UCSD-AML1 (cell line): ENCODE data around the gene MAP3K21.

ENCODE experiments used
- DNase-seq: peaks from one replicate; lab custom pipeline; 2025; ENCODE audit not compliant: unreplicated experiment; lab: John Stamatoyannopoulos, UW

The MAP3K21 gene

DNA sequence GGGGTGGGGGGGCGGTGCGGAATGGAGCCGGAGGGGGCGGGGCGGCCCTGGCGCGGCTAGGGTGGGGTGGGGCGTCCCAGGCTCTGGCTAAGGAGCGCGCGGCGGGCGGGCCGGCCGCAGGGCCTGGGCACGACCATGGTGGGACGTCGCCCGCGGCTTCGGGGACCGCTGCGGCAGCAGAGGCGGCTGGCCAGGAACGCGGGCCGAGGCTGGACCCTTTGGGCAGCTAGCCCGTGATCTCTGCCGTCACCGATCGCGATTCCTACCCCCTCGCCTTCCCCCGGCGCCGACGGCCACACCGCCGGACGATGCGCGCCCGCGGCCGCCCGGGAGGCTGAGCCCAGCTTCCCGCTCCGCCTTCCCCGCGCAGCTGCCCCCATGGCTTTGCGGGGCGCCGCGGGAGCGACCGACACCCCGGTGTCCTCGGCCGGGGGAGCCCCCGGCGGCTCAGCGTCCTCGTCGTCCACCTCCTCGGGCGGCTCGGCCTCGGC, at the start of gene MAP3K21:
TSS of gene MAP3K21 (plus strand) at position 74 of the 491 bp plus-strand sequence. CDS start at position 379, 305 bp downstream.
- DNase-seq = no peak

DNA sequence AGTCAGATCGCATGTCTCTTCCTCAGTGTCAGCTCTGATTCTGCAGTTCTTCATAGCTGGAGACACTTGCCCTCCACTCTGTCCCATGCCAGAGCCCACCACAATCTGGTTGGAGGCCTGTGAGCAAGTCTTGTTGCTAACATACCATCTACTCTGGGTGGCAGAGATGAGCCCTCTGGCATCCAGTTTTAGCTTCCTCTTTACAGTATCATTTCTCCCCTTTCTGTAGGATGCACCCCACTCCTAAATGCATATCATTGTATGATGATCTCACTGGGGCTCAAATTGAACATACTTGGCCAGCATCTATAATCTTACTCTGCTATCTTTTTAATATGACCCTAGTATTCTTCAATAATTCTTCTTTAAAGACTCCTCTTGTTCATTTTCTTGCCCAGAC, 48.9 kb upstream of the MAP3K21 start:
- DNase-seq = no peak

DNA sequence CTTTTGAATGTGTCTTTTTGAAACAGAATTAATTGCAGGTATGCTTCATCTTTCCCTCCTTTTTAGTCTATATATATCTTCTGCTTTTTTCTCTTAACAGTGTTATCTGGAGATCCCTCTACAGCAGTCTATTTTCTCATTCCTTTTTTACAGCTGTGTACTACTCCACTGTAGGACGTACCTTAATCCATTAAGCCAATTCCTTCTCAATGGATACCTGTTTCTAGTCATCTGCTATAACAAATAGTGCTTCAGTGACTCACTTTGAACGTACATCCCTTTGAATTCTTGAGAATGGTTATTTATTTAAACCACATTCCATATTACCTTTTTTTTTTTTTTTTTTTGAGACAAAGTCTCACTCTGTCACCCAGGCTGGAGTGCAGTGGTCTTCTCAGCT, 47.6 kb upstream of the MAP3K21 start:
- DNase-seq = no peak

DNA sequence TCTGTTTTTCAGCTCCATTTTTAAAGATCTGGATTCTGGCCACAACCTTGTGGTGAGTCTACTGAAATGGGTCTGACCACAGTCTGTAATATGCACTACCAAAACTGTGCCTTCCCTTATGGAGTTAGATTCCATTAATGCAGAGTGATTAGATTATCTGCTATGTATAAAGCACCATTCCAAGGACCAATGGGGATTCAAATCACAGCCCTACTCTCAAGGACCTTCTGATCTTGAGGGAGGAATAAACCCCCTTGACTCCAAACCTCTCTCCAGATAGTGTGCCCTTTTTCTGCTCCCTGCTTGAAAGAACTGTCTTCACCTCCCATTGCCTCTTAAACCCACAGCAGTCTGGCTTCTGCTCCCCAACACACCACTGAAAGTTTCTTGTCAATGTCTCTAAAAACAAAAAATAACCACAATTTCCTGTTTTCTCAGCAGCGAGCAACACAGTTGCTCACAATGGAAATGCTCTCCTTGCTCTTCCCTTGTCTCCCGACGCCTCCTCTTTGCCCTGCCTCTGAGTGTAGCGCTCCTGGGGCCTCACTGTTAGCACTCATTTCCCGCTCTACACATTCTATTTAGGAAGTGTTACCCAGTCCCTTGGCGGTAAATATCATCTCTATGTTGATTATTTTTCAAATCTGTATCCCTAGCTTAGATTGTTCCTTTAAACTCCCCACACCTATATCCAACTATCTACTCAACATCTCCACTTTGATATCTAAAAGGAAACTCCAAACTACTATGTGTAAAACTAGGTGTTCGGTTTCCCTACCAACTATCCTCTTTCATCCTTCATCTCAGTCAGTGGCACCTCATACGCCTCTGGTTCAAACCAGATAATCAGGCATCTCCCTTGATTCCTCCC, 45.6 kb upstream of the MAP3K21 start:
- no peak for DNase-seq

DNA sequence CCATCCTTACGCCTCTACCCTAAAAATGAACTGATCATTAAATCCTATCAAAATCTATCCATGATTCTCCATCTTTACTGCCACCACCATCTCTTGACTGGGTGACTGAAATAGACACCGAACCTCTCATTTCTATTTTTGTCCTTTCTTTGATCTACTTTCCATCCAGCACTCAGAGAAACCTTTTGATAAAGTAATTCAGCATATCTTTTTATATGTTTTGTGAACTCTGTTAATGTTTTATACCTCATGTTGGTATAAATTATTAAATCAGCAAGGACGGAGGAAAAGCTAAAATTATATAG, 45.0 kb upstream of the MAP3K21 start:
- no peak for DNase-seq

DNA sequence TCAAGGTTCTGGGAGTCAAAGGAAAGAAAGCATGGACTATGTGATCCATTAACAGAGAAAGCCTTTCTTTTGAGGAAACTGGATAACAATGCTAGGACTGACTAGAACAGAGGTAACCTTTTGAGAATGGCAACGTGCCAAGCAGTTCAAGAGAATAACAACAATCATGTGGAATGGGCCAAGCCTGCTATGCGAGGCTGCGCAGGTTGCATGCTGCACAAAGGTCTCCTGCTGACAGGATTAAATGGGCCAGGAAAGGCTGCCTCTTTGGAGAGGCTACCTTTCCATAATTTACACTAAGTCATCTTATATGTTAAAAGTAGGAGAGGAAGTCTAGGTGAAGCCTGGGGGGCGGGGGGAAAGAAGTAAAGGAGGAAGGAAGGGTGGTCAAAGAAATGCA, 37.8 kb upstream of the MAP3K21 start:
- no peak for DNase-seq

DNA sequence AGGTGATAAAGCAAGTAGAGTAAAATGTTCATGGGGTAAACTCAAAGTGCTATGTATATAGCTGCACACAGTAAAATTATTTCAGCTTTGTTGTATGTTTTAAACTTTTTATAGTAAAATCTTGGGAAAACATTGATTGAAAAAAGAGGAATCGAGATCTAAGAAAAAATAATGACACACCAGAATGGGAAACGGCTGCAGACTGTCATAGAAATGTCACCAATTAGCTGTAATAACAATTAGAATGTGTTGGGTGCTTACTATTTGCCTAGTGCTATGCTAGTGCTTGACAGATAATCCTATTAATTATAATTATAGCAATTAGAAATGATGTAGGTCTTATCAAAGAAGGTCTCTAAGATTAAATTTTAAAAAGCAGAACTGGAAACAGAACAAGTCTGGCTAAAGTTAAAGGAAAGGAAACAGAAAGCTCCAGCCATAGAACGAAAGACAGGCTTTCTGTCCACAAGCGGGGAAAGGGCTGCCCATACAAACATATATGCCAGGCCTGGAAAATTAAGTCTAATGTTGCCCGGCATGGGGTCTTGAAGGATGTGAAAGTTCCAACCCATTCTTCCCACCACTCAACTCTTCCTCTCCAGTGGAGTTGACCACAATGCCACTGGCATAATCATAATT, 37.0 kb upstream of the MAP3K21 start:
- no peak for DNase-seq

DNA sequence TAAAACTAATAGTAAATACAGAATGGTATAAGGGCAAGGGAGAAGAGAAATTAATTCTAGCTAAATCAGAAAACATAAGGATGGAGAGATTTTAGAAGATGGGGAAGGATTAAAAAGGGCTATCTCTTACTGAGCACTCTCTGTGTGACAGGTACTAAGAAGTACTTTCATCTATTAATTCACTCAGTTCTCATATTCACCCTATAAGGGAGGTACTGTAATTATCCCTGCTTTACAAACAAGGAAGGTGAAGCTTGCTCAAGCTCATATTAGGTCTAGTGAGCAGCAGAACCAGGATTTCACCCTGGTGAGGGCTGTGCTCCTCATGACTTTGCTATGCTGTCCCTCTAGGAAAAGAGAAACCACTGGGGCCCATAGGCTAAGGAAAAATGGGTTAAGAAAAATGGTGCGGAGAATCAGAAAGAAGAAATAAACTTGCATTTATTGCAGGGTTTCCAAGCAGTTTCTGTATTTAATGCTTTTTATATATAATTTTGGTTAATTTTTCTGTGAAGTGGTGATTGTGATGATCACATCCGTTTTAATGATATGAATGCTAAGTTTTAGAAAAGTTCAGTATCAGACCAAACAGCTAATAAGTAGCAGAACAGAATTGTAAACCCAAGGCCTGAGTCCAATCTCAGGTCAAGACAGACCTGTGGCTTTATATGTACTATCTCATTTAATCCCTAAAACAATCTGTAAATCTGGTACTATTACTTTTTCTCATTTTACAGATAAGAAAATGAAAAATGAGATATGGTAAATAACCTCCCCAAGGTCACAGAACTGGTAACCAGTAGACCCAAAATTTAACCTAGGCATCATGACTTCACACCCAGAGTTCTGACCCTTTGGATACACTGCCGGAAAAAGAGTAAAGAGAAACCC, 33.7 kb upstream of the MAP3K21 start:
- DNase-seq = no peak

DNA sequence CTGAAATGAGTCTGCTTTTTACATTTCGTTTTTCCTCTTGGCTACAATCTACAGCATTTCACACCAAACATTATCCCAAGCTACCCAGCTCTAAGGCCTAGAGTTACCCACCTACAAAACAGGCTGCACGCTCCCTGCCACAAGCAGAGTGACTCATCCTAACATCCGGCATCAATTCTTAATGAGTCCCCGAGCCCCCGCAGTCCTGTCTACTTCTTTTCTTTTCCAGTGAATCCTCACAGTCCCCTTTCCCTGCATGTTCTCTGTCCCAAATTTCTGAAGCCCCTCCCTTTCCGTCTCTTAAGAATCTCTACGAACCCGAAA, 32.6 kb upstream of the MAP3K21 start:
- DNase-seq = no peak

DNA sequence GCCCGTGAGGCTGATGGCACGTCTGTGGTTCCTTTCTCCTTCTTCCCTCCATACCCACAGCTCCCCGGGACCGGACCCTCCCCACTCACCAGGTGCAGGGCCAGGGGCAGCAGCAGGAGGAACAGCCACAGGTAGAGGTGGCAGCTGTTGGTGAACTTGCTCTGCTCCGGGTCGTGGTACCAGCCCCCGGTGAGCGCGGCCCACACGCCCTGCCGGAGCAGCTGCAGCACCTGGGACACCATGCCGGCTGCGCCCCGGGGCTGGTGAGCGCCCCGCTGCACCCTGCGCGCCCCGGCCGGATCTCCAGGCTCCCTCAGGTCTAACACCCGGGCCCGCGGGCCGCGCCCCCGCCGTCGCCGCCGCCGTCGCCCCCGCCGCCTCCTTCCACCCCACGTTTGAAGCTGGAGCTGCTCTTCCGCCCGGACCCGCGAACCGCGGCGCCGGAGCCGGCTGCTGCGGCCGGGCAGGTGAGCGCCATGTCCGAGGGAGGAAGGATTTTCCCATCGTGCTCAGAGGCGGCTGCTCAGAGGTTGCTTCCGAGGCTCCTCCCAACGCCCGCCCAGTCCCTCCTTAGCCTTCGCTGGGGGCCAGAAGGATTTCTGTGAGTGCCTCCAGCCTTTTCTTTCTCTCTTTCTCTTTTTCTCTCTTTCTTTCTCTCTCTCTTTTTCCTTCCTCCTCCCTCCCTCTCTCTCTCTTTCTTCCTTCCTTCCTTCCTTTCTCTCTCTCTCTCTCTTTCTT, 32.1 kb upstream of the MAP3K21 start, which contains the start of gene PCNX2:
TSS of gene PCNX2 (minus strand) at position 489 of the 738 bp plus-strand sequence. CDS start at position 242, 247 bp downstream.
- DNase-seq = peak; percentile 34

DNA sequence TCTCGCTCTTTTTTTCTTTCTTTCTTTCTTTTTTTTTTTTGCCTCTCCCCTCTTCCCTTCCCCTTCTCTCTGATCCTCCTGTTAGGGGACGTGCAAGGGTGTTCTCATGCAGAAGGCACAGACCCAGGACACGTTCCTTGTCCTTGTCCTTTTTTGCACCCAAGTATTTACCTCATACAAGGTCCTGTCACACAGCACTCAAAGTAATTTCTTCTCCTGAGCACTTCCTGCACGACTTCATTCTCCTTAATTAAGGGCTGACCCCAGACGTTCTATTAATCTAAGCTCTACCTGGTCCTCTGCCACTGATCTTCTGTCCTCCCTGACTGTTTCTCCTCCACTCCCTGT, 31.6 kb upstream of the MAP3K21 start:
- DNase-seq = no peak

DNA sequence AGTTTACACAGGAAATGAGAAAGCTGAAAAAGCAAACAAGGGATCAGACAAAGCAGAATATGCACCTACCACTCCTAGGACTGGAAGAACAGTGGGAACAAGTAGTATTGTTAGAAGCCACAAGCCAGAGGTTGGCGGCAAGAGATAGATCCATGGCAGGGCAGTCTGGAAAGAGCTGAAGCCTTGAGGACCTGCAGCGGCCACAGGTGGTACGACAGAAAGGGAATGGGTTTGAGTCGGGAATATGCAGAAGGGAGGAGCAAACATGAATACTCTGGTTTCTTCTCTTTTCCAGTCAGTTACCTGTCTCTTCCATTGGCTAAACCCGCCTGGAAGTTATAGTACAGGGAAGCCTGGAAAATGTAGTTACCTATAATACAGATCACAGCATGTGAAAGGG, 28.1 kb upstream of the MAP3K21 start:
- no peak for DNase-seq

DNA sequence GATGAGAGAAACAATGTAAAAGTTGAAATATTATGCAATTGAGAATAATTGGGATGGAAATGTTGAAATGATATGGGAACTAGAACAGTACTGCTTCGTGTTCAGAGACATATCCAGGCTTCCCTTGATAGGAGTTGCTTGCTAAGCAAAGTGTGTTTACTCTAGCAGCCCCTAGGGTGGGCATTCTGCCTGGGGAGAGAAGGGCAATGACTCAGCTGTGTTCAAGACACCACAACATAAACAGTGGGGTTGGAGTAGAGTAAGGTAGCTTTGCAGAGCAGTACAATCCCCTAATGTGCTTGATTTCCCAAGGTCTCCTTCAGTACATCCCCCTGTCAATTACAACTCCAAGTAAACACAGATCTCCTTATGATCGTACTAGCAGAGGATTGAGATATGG, 27.2 kb upstream of the MAP3K21 start:
- DNase-seq = no peak

DNA sequence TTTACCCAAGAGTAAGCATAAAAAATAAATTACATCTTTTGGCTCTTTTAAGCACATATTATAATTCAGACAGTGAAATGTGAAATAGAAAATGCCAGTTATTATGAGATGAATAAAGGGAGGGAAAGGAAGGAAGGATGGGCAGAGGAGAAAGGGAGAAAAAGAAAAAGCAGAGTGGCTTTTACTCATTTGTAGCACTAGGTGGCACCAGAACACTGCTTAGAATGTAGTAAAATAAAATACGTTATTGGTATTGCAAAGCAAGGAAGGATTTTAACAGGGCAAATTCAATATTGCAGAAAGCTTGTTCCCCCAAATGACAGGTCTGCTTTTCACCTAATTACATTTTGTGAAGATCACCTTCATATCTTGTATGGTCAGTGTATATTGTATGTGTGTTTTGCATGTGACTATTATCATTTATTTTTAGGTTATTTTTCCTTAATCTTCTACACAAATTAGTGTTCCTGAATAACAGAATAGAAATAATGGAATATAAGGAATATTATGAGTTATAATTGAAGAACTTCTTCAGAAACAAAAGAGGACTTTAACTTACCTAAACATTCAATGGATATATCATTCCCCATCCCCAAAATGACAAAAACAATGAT, 22.9 kb upstream of the MAP3K21 start:
- DNase-seq = no peak

DNA sequence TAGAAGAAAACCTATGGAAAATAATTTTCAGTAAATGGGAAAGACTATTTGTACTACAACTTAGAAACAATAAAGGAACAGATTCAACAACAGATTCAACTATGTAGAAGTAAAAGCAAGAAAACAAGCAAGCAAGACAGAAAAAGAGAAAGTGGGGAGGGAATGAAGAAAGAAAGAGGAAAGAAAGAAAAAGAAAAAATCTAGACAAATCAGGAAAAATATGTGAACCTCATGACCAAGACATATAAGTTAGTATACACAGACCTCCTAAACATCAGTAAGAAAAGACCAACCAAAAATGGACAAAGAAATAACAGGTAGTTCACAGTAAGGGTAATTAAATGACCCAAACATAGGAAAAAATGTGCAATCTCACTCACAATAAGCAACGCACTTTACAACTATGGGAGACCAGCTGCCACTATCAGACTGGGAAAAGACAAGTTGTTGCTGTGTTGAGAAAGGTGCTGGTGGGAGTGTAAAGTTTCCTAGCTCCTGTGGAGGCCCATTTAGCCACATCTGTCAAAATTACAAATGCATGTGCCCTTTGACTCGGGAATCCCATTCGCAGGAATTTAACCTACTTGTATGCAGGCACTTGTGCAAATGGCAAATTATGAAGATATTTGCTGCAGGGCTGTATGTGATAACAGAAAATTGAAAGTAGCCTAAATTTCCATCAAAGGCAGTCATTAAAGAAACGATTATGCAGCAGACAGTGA, 13.9 kb upstream of the MAP3K21 start:
- DNase-seq = no peak

DNA sequence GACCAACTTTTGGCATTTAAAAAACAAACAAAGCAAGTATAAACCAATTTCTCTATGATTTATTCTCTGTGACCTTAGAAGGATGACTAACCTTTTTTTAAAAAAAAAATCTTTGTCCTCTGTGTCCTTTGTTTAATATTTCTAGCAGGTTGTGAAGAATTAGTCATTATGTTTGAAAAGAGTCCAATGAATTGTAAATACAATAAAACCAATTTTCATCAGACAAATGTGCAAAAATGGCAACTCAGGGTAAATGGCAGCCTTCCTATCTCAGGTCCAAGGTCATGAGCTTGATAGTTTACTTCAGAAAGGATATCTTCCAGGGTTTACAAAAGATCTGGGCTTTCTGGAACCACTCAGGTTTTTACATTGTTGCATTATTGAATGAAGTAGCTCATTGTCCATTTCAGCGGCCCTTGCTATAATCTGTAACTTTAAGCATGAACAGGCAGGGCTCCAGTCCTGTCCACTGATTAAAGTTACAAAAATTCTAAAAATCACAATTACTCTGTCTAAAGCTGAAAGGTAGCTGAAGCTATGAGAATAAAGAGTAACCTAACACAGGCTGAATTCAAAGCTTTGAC, 11.7 kb upstream of the MAP3K21 start:
- DNase-seq = no peak

DNA sequence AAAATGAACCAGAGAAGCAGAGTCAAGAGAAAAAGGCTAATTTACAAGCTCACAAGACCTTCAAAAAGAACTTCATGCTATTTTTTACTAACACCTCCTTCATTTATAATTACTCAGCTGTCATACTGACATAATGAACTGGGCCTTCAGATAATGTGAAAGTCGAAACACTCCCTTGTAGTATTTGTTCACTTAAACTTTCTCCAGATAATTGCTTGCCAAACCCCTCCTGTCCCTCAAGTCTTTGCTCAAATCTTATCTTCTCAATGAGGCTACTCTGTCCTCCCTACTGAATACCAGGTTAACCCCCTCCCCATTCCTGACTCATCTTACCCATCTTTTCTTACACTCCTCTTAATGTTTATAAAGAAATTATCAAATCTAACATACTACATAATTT, 11.1 kb upstream of the MAP3K21 start:
- DNase-seq = no peak

DNA sequence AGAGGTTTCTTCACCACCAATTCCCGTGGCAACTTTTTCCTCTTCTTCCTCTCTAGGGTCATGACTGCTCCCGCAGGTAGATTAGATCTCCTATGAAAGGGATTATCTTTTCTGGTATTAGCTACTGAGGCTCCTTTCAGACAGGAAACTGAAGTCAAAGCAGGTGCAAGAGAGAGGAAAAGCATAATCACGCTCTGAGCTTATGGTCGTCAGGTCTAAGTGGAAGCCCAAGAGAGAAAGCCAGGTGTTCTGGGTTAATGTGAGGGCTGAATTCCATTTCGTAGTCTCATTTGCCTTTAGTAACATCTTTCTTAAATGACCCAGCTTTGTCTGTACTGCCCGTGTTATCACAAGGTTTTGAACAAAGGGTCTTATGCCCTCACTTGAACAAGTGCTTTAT, 8.3 kb upstream of the MAP3K21 start:
- DNase-seq = no peak

DNA sequence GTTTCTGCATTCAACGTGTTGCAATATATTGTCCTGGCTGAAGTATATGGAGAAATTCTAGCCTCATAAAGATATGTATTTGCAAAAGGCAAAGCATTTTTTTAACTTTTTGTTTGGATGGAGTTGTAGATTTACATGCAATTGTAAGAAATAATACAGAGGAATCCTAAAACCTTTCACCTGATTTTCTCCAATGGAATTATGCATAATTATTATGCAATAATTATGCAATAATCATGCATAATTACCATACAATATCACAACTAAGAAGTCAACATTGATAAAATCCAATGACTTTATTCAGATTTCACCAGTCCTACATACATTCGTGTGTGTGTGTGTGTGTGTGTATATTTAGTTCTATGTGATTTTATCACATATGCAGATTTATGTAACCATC, 7.5 kb upstream of the MAP3K21 start:
- no peak for DNase-seq

DNA sequence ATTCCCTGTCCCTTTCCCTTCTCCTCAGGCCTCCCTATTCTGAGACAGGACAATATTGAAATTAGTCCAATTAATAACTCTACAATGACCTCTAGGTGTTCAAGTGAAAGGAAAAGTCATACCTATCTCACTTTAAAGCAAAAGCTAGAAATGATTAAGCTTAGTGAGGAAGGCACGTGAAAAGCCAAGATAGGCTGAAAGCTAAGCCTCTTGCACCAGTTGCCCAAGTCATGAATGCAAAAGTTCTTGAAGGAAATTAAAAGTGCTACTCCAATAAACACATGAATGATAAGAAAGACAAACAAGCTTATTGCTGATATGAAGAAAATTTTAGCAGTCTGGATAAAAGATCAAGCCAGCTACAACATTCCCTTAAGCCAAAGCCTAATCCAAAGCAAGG, 3.8 kb upstream of the MAP3K21 start:
- DNase-seq = no peak
